ENCODE measurements around the gene IDS. TPM values are rescaled to one million over a fixed set of nuclear protein-coding genes. Genes with fewer than 3 reads are reported as not detected.
A peak's percentile ranks its signal among the peaks of the same experiment; 100 is the strongest.

The IDS gene
- total RNA-seq, 2 experiments from 2014 or later: 44.0 to 65.8 TPM

DNA sequence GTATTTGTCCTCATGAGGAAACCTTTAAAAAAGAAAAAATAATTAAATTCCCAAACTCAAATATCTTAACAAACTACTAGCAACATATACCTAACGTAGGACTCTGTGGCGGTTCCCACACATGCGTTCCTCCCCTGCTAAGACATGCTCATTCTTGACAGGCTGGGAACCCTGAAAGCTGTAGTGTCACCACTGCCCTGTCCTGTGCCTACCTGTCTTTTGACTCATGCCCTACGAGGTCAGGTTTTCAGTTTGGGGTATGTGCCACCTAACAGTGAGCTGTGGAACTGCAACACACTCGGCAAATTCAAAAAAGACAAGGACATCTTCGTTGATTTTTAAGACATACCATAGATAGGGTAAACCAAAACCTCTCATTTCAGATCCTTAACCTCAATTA lies 17.8 kb downstream of the IDS start:
- peak; percentile 4 for DNase-seq (ENCODE audit: low spot score)
- TF ChIP-seq, protein P1, sequence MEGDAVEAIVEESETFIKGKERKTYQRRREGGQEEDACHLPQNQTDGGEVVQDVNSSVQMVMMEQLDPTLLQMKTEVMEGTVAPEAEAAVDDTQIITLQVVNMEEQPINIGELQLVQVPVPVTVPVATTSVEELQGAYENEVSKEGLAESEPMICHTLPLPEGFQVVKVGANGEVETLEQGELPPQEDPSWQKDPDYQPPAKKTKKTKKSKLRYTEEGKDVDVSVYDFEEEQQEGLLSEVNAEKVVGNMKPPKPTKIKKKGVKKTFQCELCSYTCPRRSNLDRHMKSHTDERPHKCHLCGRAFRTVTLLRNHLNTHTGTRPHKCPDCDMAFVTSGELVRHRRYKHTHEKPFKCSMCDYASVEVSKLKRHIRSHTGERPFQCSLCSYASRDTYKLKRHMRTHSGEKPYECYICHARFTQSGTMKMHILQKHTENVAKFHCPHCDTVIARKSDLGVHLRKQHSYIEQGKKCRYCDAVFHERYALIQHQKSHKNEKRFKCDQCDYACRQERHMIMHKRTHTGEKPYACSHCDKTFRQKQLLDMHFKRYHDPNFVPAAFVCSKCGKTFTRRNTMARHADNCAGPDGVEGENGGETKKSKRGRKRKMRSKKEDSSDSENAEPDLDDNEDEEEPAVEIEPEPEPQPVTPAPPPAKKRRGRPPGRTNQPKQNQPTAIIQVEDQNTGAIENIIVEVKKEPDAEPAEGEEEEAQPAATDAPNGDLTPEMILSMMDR (conservative IDR thresholded peaks at IDR 0.05; ENCODE audit: low read length): peak; percentile 42
- no peak for TF ChIP-seq EZH2phosphoT487 (IDR thresholded peaks at IDR 0.05; ENCODE audit: borderline replicate concordance, low read depth, low read length)
- H3K79me2 ChIP-seq (ENCODE audit: insufficient read depth, low read depth, low read length): no peaks in the 10 kb centered on the region
- no peak overlapping the region for H3K27ac ChIP-seq (ENCODE audit: low read depth, low read length, poor library complexity, severe bottlenecking)
- no peaks in the 10 kb centered on the region for H3K9me2 ChIP-seq (ENCODE audit: insufficient read depth, low read length)
- CTCF ChIA-PET (ENCODE audit: unreplicated experiment): no interaction called here
- H3K4me2 ChIP-seq (ENCODE audit: low read length): no peak overlapping the region
- H3K4me1 ChIP-seq (ENCODE audit: insufficient read depth, low read length, poor library complexity, severe bottlenecking): no peaks in the 10 kb centered on the region
- H3K36me3 ChIP-seq (ENCODE audit: insufficient read depth, low read length): peaks cover 76% of the 10 kb centered on the region
- H3K4me3 ChIP-seq (ENCODE audit: low read depth, low read length, poor library complexity, severe bottlenecking): no peak overlapping the region
- H4K20me1 ChIP-seq (ENCODE audit: insufficient read depth, low read length): no peaks in the 10 kb centered on the region
- no peak overlapping the region for H2AFZ ChIP-seq (ENCODE audit: low read length)
- BruUV-seq (replicated peaks): no TSS peak
- POLR2A ChIA-PET: no interaction called here
- intact Hi-C loops (cut with micrococcal nuclease; ENCODE audit: unreplicated experiment): no loop called here
- no peaks in the 10 kb centered on the region for H3K9me3 ChIP-seq (ENCODE audit: low read length)

DNA sequence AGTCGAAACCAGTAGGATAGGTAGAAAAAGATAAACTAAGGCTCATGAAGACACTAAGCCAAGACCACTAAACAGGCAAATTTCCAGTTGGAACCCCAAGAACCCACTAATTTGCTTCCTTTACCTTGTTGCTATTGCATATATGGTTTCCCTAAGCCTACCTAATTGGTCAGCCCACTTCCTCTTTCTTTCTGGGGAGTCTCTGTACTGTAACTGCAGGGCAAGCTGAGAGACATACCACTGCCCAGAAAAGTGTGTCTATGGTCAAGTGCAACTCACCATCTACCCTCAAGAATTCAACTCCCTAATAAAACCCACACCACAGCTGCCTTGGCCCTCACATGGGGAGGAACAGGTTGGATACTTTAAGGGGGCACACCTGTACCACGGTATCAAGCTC lies 28.6 kb downstream of the IDS start:
- Histone ChIP-seq H3K9me3 (ENCODE audit: low read length) (no peaks in the 10 kb centered on the region), H3K4me2 (ENCODE audit: low read length) (no peak overlapping the region), H3K9me2 (ENCODE audit: insufficient read depth, low read length) (no peaks in the 10 kb centered on the region), H3K4me3 (ENCODE audit: low read depth, low read length, poor library complexity, severe bottlenecking) (no peak overlapping the region), H3K4me1 (ENCODE audit: insufficient read depth, low read length, poor library complexity, severe bottlenecking) (no peaks in the 10 kb centered on the region), H3K36me3 (ENCODE audit: insufficient read depth, low read length) (peaks cover 16% of the 10 kb centered on the region), H2AFZ (ENCODE audit: low read length) (no peak overlapping the region), H3K79me2 (ENCODE audit: insufficient read depth, low read depth, low read length) (no peaks in the 10 kb centered on the region), H4K20me1 (ENCODE audit: insufficient read depth, low read length) (no peaks in the 10 kb centered on the region), H3K27ac (ENCODE audit: low read depth, low read length, poor library complexity, severe bottlenecking) (no peak overlapping the region)
- CTCF ChIA-PET (ENCODE audit: unreplicated experiment): no interaction called here
- no TSS peak for BruUV-seq (replicated peaks)
- POLR2A ChIA-PET: no interaction called here
- no peak for DNase-seq (ENCODE audit: low spot score)
- TF ChIP-seq, protein P1 (conservative IDR thresholded peaks at IDR 0.05; ENCODE audit: low read length): no peak
- no peak for TF ChIP-seq EZH2phosphoT487 (IDR thresholded peaks at IDR 0.05; ENCODE audit: borderline replicate concordance, low read depth, low read length)
- intact Hi-C loops (cut with micrococcal nuclease; ENCODE audit: unreplicated experiment): loop anchor here (10.0 kb wide), 1 partner anchor 192 kb away; no protein-coding TSS in a partner anchor

DNA sequence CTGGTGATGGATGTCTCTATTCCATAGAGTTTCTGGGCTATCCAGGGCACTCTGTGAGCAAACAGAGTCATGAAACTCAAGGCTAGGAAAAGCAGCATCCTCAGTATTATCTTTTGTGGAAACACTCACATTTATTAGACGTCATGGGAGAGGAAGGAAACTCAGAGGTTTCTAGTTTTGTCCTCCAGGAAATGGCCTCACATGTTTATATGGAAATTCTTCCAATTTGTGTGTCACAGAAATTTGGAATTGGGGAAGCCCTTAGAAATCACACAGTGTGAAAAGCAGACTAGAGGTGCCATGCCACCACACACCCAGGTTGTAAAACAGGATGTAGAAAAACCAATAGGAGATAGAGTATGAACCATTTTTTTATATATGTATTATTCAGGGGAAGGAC lies 31.1 kb downstream of the IDS start:
- Histone ChIP-seq H3K4me3 (ENCODE audit: low read depth, low read length, poor library complexity, severe bottlenecking) (no peak overlapping the region), H3K36me3 (ENCODE audit: insufficient read depth, low read length) (no peaks in the 10 kb centered on the region; the same call in 1 of the 2 replicates), H4K20me1 (ENCODE audit: insufficient read depth, low read length) (no peaks in the 10 kb centered on the region), H3K9me3 (ENCODE audit: low read length) (no peaks in the 10 kb centered on the region), H3K79me2 (ENCODE audit: insufficient read depth, low read depth, low read length) (no peaks in the 10 kb centered on the region), H3K4me1 (ENCODE audit: insufficient read depth, low read length, poor library complexity, severe bottlenecking) (no peaks in the 10 kb centered on the region), H3K4me2 (ENCODE audit: low read length) (no peak overlapping the region), H3K27ac (ENCODE audit: low read depth, low read length, poor library complexity, severe bottlenecking) (no peak overlapping the region), H3K9me2 (ENCODE audit: insufficient read depth, low read length) (no peaks in the 10 kb centered on the region), H2AFZ (ENCODE audit: low read length) (no peak overlapping the region)
- intact Hi-C loops (cut with micrococcal nuclease; ENCODE audit: unreplicated experiment): loop anchor here (10.0 kb wide), 1 partner anchor 189 kb away; no protein-coding TSS in a partner anchor
- TF ChIP-seq EZH2phosphoT487 (IDR thresholded peaks at IDR 0.05; ENCODE audit: borderline replicate concordance, low read depth, low read length): no peak
- TF ChIP-seq, protein P1 (conservative IDR thresholded peaks at IDR 0.05; ENCODE audit: low read length): no peak
- POLR2A ChIA-PET: no interaction called here
- CTCF ChIA-PET (ENCODE audit: unreplicated experiment): no interaction called here
- no peak for DNase-seq (ENCODE audit: low spot score)
- BruUV-seq (replicated peaks): no TSS peak

All from OCI-LY7 (cell line).